ENCODE measurements around the gene SP140.

DNA sequence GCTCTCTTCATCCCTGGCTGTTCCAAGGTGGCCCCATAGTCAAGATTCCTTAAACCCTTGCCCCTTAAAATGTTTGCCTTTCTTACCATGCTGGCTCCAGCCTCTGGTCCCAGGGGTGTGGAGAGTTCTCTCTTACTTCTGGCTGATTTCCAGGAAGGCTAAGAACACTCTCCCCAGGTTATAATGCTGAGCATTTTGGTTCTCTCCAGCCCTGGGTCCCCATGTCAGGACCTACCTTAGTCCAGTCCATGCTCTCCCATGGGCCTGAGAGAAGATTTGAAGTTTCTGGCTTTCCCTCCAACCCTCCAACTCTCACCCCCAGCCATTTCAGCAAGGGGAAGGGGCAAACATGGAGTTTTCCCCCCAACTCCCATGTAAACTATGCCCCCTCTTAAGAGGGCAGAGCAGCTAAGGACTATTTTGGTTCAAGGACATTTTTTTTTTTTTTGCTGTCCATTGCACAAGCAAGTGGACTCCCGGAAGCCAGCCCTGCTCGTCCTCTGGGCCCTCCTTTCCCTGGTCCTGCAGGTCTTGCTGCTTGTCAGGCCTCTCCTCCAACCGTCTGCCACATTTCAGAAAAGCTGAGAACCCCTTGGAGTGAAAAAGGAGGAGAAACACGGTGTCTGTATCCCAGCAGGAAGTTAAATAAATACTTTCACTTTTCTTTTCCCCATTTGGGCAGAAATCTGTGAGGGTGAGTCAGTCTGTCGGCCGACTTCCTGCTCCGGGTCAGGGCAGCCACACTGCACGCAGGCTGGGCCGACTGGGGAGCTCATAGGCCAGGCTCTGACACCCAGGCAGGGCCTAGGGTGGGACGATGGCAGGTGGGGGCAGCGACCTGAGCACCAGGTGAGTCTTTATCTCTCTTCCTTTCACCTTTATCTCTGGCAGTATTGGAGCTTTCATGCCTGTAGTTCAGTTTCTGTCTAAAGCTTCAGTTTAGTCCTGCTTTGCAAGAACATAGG lies 101.2 kb downstream of the SP140 start, which contains the start of gene SP140L:
- no peak for TF ChIP-seq EZH2 (IDR thresholded peaks at IDR 0.05; ENCODE audit: borderline replicate concordance, low read length)
- TF ChIP-seq, protein P1, sequence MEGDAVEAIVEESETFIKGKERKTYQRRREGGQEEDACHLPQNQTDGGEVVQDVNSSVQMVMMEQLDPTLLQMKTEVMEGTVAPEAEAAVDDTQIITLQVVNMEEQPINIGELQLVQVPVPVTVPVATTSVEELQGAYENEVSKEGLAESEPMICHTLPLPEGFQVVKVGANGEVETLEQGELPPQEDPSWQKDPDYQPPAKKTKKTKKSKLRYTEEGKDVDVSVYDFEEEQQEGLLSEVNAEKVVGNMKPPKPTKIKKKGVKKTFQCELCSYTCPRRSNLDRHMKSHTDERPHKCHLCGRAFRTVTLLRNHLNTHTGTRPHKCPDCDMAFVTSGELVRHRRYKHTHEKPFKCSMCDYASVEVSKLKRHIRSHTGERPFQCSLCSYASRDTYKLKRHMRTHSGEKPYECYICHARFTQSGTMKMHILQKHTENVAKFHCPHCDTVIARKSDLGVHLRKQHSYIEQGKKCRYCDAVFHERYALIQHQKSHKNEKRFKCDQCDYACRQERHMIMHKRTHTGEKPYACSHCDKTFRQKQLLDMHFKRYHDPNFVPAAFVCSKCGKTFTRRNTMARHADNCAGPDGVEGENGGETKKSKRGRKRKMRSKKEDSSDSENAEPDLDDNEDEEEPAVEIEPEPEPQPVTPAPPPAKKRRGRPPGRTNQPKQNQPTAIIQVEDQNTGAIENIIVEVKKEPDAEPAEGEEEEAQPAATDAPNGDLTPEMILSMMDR (conservative IDR thresholded peaks at IDR 0.05 in 1 of 2, IDR thresholded peaks at IDR 0.05 in 1 of 2; ENCODE audit: extremely low read depth in 1 of 2, insufficient read depth in 1 of 2, low read depth in 1 of 2, low read length in 2 of 2) = no peak
